HepG2 (cell line): ENCODE data around the gene TFRC. TPM values are rescaled to one million over a fixed set of nuclear protein-coding genes. Genes with fewer than 3 reads are reported as not detected.

Source experiments
- ATAC-seq: fragments of 200-7000 bp; cut with Tn5 transposase; 3 replicates; pipeline ENCODE4 v1.9.1; 2020; ENCODE audit warnings: mild to moderate bottlenecking, moderate library complexity
- BruUV-seq: library from RNA; stranded (reverse); fragments of 400-500 nt; replicated peaks from 2 replicates; lab custom pipeline; 2021; lab: Mats Ljungman, UMichigan
- CTCF ChIA-PET: fragments of 300-600 bp; formaldehyde crosslinking; extraction: SDS; loops from one replicate; lab custom pipeline; 2021; ENCODE audit warnings: low total read pairs, inconsistent platforms, low intra/inter-chr PET ratio; lab: Yijun Ruan, JAX
- POLR2A ChIA-PET: fragments of 350-600 bp; sonication (Branson Sonifier 250); formaldehyde crosslinking; loops from one replicate; lab custom pipeline; 2020; ENCODE audit warnings: antibody characterized with exemption, inconsistent platforms; lab: Yijun Ruan, JAX
- DNase-seq: peaks from one replicate; pipeline ENCODE4 v3.0.0-alpha.2; 2015; ENCODE audit warnings: low spot score
- FAIRE-seq: peaks from 3 replicates; lab custom pipeline; 2011; peaks lifted over from hg19 to GRCh38; lab: Jason Lieb, UNC
- H2AFZ ChIP-seq: one replicate; pipeline ENCODE4 v1.6.1; 2011; ENCODE audit warnings: low read length, inconsistent platforms
- H3K27ac ChIP-seq: fragments of 300-600 bp; 3 replicates; pipeline ENCODE4 v1.8.0; 2011; ENCODE audit warnings: mixed run types, mild to moderate bottlenecking, mixed read lengths, low read length, inconsistent platforms; ENCODE audit not compliant: insufficient read depth; ENCODE audit errors: extremely low read length
- H3K27me3 ChIP-seq, 2 experiments: fragments of 200-600 bp in 1 of 2; 2 replicates in 1 of 2; 3 replicates in 1 of 2; pipeline versions ENCODE4 v1.6.0 to v1.8.0; 2011; ENCODE audit warnings: low read length in 2 of 2, mild to moderate bottlenecking in 2 of 2, moderate library complexity in 2 of 2, inconsistent platforms in 1 of 2; ENCODE audit not compliant: insufficient read depth in 2 of 2, control insufficient read depth in 1 of 2
- H3K36me3 ChIP-seq, 2 experiments: fragments of 200-600 bp in 1 of 2; replicated peaks in 1 of 2; 2 replicates in 1 of 2; 3 replicates in 1 of 2; pipeline versions ENCODE4 v1.5.1 to v1.8.0; 2011; ENCODE audit warnings: low read length in 2 of 2, inconsistent platforms in 1 of 2; ENCODE audit not compliant: insufficient read depth in 2 of 2, control insufficient read depth in 1 of 2
- H3K4me1 ChIP-seq: 2 replicates; pipeline ENCODE4 v1.5.1; 2012; ENCODE audit warnings: low read length, inconsistent platforms; ENCODE audit not compliant: insufficient read depth
- H3K4me2 ChIP-seq: 2 replicates; pipeline ENCODE4 v1.6.0; 2011; ENCODE audit warnings: low read depth, low read length, inconsistent platforms
- H3K4me3 ChIP-seq, 3 experiments: fragments of 200-600 bp in 1 of 3; sonication (generic), shearing (Covaris generic) in 1 of 3; replicated peaks in 1 of 3; 2 replicates each; pipeline ENCODE4 v1.5.1; 2011 to 2016; ENCODE audit warnings: low read length in 3 of 3, inconsistent platforms in 2 of 3, low read depth in 2 of 3, mild to moderate bottlenecking in 2 of 3, control low read depth in 1 of 3, mixed read lengths in 1 of 3; ENCODE audit not compliant: insufficient read depth in 1 of 3
- H3K79me2 ChIP-seq: one replicate; pipeline ENCODE4 v1.6.1; 2011; ENCODE audit warnings: low read length, inconsistent platforms; ENCODE audit not compliant: insufficient read depth
- H3K9ac ChIP-seq: 2 replicates; pipeline ENCODE4 v1.6.0; 2011; ENCODE audit warnings: mild to moderate bottlenecking, low read depth, low read length, inconsistent platforms; ENCODE audit not compliant: insufficient read depth
- H3K9me3 ChIP-seq: 2 replicates; pipeline ENCODE4 v1.5.1; 2012; ENCODE audit warnings: mild to moderate bottlenecking, low read length
- H4K20me1 ChIP-seq: 2 replicates; pipeline ENCODE4 v1.6.0; 2011; ENCODE audit warnings: inconsistent platforms, mild to moderate bottlenecking, low read length, moderate library complexity; ENCODE audit not compliant: insufficient read depth
- ARID3A ChIP-seq: IDR thresholded peaks from 2 replicates; pipeline ENCODE4 v1.6.1; 2012; ENCODE audit warnings: low read depth, low read length, improper control_type of control experiment
- CEBPB ChIP-seq: IDR thresholded peaks from 2 replicates; pipeline ENCODE4 v1.6.1; 2011; ENCODE audit warnings: low read depth, low read length, improper control_type of control experiment, borderline replicate concordance
- CEBPG ChIP-seq: IDR thresholded peaks from 2 replicates; pipeline ENCODE4 v1.6.1; 2016
- HIVEP1 ChIP-seq: sonication (generic); formaldehyde crosslinking; IDR thresholded peaks from 2 replicates; pipeline ENCODE4 v1.4.0; 2020; ENCODE audit warnings: mild to moderate bottlenecking, missing genetic modification reagents
- HOXA5 ChIP-seq: sonication (generic); formaldehyde crosslinking; IDR thresholded peaks from 2 replicates; pipeline ENCODE4 v1.4.0; 2020; ENCODE audit warnings: missing genetic modification reagents
- KLF11 ChIP-seq: IDR thresholded peaks from 2 replicates; pipeline ENCODE4 v1.6.1; 2016; ENCODE audit warnings: missing compliant biosample characterization
- PAX8 ChIP-seq: sonication (generic); formaldehyde crosslinking; IDR thresholded peaks from 2 replicates; pipeline ENCODE4 v1.8.0; 2022; ENCODE audit warnings: mild to moderate bottlenecking, missing genetic modification reagents, borderline replicate concordance
- PITX1 ChIP-seq: sonication (generic); formaldehyde crosslinking; IDR thresholded peaks from 2 replicates; pipeline ENCODE4 v1.5.1; 2020; ENCODE audit warnings: mild to moderate bottlenecking, missing genetic modification reagents
- SRSF1 ChIP-seq: fragments of 200-400 bp; formaldehyde crosslinking; optimal IDR thresholded peaks from 2 replicates; pipeline ENCODE3; 2017; ENCODE audit warnings: mild to moderate bottlenecking, low read depth, low read length, moderate library complexity
- ZMYM2 ChIP-seq: sonication (generic); formaldehyde crosslinking; IDR thresholded peaks from 2 replicates; pipeline ENCODE4 v1.8.0; 2022; ENCODE audit warnings: mild to moderate bottlenecking, missing genetic modification reagents
- ZNF7 ChIP-seq: IDR thresholded peaks from 2 replicates; pipeline ENCODE4 v1.6.1; 2016; ENCODE audit warnings: missing biosample characterization, missing genetic modification reagents
- ZNF737 ChIP-seq: sonication (generic); formaldehyde crosslinking; IDR thresholded peaks from 2 replicates; pipeline ENCODE4 v1.5.0; 2020; ENCODE audit warnings: missing genetic modification reagents, mild to moderate bottlenecking, borderline replicate concordance
- WGBS: methylation state at CpG from one replicate; pipeline ENCODE4 v1.1.6; 2017; ENCODE audit warnings: low lambda C conversion rate; 5-methylcytosine and 5-hydroxymethylcytosine counted together
- in situ Hi-C: cut with HindIII; loops from 2 replicates; pipeline ENCODE4 v1.10.0; 2017; ENCODE audit warnings: low pct_unique_long_range_greater_than_20kb; ENCODE audit not compliant: extremely low pct_ligation_motif_present
- intact Hi-C: fragments of 100-400 bp; cut with micrococcal nuclease; formaldehyde crosslinking; loops from one replicate; pipeline ENCODE4 v1.10.0; 2022; ENCODE audit not compliant: unreplicated experiment
- polyA plus RNA-seq, 8 experiments: library from polyadenylated mRNA; depleted of rRNA in 3 of 8; stranded (reverse) in 7 of 8; unstranded in 1 of 8; fragments of >200 nt; fragmentation: Illumina TruSeq in 4 of 8; extraction: Trizol in 4 of 8; gene quantifications; 2 replicates each; pipeline versions ENCODE4 v1.2.1 to v1.2.3, GENCODE V29; 2011 to 2016; ENCODE audit warnings: low read depth in 4 of 8, missing spikeins in 1 of 8, mixed read lengths in 1 of 8; ENCODE audit not compliant: insufficient read depth in 1 of 8
- total RNA-seq, 5 experiments: library from RNA; depleted of rRNA; stranded (reverse); fragments of >200 nt; fragmentation: Illumina TruSeq; extraction: Trizol; gene quantifications; 2 replicates each; pipeline ENCODE4 v1.2.3, GENCODE V29; 2016; ENCODE audit warnings: low read depth in 1 of 5
- TF ChIP-seq, protein P1 (sequence below): IDR thresholded peaks from 2 replicates; pipeline ENCODE4 v1.6.1; 2016; ENCODE audit warnings: missing genetic modification reagents, missing compliant biosample characterization
- TF ChIP-seq, protein P2 (sequence below), 2 experiments: sonication (generic) in 1 of 2; formaldehyde crosslinking in 1 of 2; IDR thresholded peaks; 2 replicates each; pipeline versions ENCODE4 v1.4.0 to v1.6.1; 2018 to 2020; ENCODE audit warnings: missing genetic modification reagents in 2 of 2, borderline replicate concordance in 1 of 2, low read depth in 1 of 2, mild to moderate bottlenecking in 1 of 2, missing biosample characterization in 1 of 2

TFRC gene
- total and polyA plus RNA-seq, 2 of the 13 experiments (the other 11 are each of a cell fraction or from before 2014, with no cell fraction given) = 188 to 274 TPM

- Histone ChIP-seq H3K79me2 (peaks cover 41% of the 10 kb centered on the region), H3K9me3 (no peaks in the 10 kb centered on the region), H3K4me2 (peak overlapping the region; percentile 86), H3K4me1 (peaks cover 41% of the 10 kb centered on the region), H4K20me1 (peaks cover 34% of the 10 kb centered on the region), H3K4me3 (peak overlapping the region; percentile 53 to 94 (median 64)), H3K36me3 (no peaks in the 10 kb centered on the region; a peak in 1 of 5 replicates), H2AFZ (peak overlapping the region; percentile 97), H3K27ac (peak overlapping the region; percentile 92), H3K27me3 (no peaks in the 10 kb centered on the region; a peak in 1 of 5 replicates), H3K9ac (peak overlapping the region; percentile 98; the same call in 1 of the 2 replicates)
- intact Hi-C loops (no loop called here), in situ Hi-C loops (no loop called here)
- ChIA-PET CTCF (no interaction called here), POLR2A (no interaction called here)
- 1% methylated on average over 6 of the region's 6 CpGs for WGBS
- no TSS peak for BruUV-seq
- DNase-seq (peak; percentile 10), FAIRE-seq (no peak), ATAC-seq (peak; percentile 24)
- TF ChIP-seq CEBPG (CRISPR knock-in tag) = peak; percentile 51; the same call in 1 of the 2 replicates
- TF ChIP-seq CEBPB = peak; percentile 75
- TF ChIP-seq, protein P1, sequence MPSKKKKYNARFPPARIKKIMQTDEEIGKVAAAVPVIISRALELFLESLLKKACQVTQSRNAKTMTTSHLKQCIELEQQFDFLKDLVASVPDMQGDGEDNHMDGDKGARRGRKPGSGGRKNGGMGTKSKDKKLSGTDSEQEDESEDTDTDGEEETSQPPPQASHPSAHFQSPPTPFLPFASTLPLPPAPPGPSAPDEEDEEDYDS = 0 out of 2 replicates have a peak, but pooled peaks have one; percentile 16
- TF ChIP-seq SRSF1 = no peak
- peak; percentile 53; the same call in 1 of the 2 replicates for TF ChIP-seq ARID3A
- TF ChIP-seq ZNF7 (CRISPR knock-in tag) = no peak
- TF ChIP-seq HIVEP1 (CRISPR knock-in tag) = no peak
- no peak for TF ChIP-seq KLF11 (CRISPR knock-in tag)
- TF ChIP-seq HOXA5 = no peak
- TF ChIP-seq ZNF737 (CRISPR knock-in tag) = no peak
- no peak for TF ChIP-seq ZMYM2 (CRISPR knock-in tag)
- no peak for TF ChIP-seq PITX1 (CRISPR knock-in tag)
- TF ChIP-seq PAX8 (CRISPR knock-in tag) = no peak
- TF ChIP-seq, protein P2, sequence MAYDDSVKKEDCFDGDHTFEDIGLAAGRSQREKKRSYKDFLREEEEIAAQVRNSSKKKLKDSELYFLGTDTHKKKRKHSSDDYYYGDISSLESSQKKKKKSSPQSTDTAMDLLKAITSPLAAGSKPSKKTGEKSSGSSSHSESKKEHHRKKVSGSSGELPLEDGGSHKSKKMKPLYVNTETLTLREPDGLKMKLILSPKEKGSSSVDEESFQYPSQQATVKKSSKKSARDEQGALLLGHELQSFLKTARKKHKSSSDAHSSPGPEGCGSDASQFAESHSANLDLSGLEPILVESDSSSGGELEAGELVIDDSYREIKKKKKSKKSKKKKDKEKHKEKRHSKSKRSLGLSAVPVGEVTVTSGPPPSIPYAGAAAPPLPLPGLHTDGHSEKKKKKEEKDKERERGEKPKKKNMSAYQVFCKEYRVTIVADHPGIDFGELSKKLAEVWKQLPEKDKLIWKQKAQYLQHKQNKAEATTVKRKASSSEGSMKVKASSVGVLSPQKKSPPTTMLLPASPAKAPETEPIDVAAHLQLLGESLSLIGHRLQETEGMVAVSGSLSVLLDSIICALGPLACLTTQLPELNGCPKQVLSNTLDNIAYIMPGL (CRISPR knock-in tag; IDR thresholded peaks at IDR 0.05; ENCODE audit: borderline replicate concordance in 1 of 2, low read depth in 1 of 2) = 0 out of 4 replicates have a peak, but pooled peaks of 1 of the 2 experiments have one; percentile 3
Measured at GRCh38 chr3:196082619-196082971, 705 bp upstream of the TFRC start.
